Central memory CD8-positive, alpha-beta T cell (primary cell): ENCODE results near the gene SLC6A20.
A peak's percentile ranks its signal among the peaks of the same experiment; 100 is the strongest.

Experiments used
- ATAC-seq: fragments of 150-1000 bp; cut with Tn5 transposase; replicated peaks from 2 replicates; pipeline ENCODE4 v1.10.0; 2022; ENCODE audit warnings: mild to moderate bottlenecking, moderate FRiP score, moderate number of reproducible peaks; ENCODE audit not compliant: poor library complexity, severe bottlenecking; ENCODE audit errors: extremely low read depth
- DNase-seq, 2 donors: peaks; one replicate each; pipeline ENCODE4 v3.0.0; 2021; ENCODE audit warnings: low spot score in 2 of 2
- H3K27ac Mint-ChIP-seq: one replicate; pipeline ENCODE4 v1.8.0; 2022; ENCODE audit warnings: low read depth, mild to moderate bottlenecking, moderate library complexity, mixed read lengths
- H3K27me3 Mint-ChIP-seq: one replicate; pipeline ENCODE4 v1.8.0; 2022; ENCODE audit warnings: mixed read lengths
- H3K36me3 Mint-ChIP-seq: one replicate; pipeline ENCODE4 v1.8.0; 2022; ENCODE audit warnings: mild to moderate bottlenecking, moderate library complexity, mixed read lengths; ENCODE audit not compliant: insufficient read depth
- H3K4me1 Mint-ChIP-seq: one replicate; pipeline ENCODE4 v1.8.0; 2022; ENCODE audit warnings: mixed read lengths
- H3K4me3 Mint-ChIP-seq: one replicate; pipeline ENCODE4 v1.8.0; 2022; ENCODE audit warnings: mild to moderate bottlenecking, moderate library complexity, mixed read lengths
- H3K9me3 Mint-ChIP-seq: one replicate; pipeline ENCODE4 v1.8.0; 2022; ENCODE audit warnings: mixed read lengths

SLC6A20 gene

GRCh38 chr3:45741742-45742460 lies 54.4 kb downstream of the SLC6A20 start:
- DNase-seq (no peak), ATAC-seq (peak; percentile 43)
- Mint-ChIP-seq H3K27ac (peak overlapping the region; percentile 67), H3K27me3 (no peaks in the 10 kb centered on the region), H3K4me3 (no peak overlapping the region), H3K36me3 (peaks cover 58% of the 10 kb centered on the region), H3K9me3 (no peaks in the 10 kb centered on the region), H3K4me1 (peaks cover 35% of the 10 kb centered on the region)

DNA sequence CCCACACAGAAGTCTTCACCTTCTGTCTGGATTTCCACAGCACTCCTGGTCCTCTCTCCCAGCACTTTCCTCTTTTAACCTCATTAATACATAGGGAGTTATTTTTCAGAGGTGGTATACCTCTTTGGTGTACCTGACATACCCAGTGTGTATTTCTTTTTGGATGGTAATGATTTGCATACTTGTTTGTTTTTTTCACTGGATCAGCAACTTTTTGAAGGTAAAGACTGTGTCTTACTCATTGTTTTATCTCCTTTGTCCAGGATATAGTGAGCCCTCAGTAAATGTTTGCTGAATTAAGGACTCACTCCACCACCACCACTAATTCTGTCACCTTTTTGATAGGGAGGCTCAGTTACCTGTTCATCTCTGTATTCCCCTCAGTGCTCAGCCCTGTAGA lies 55.1 kb downstream of the SLC6A20 start:
- no peak overlapping the region for H3K4me3 Mint-ChIP-seq

DNA sequence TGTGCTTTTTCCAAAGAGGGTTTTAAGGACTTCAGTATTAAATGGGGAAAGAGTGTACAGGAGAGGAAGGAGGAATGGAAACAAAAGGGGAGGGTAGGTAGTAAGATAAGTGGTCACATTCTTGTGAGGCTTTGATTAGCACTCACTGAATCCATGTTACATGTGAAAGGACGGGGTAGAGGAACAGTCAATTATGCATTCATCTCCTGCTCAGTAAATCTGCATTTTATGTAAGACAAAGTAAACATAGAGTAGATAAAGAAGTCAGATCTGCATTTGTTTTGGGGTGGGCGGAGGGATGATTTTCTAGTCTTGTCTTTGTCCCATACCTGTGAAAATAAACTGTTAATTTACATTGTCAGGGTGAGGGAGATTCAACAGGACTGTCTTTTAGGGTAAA lies 56.3 kb downstream of the SLC6A20 start:
- peaks cover 69% of the 10 kb centered on the region for H3K36me3 Mint-ChIP-seq
- H3K9me3 Mint-ChIP-seq = no peaks in the 10 kb centered on the region
- H3K27ac Mint-ChIP-seq = peak overlapping the region; percentile 26
- no peaks in the 10 kb centered on the region for H3K27me3 Mint-ChIP-seq
- H3K4me1 Mint-ChIP-seq = peaks cover 38% of the 10 kb centered on the region
- no peak for ATAC-seq
- no peak for DNase-seq
- H3K4me3 Mint-ChIP-seq = no peak overlapping the region

More for the DNA sequence above, 55.1 kb downstream of the SLC6A20 start:
- Mint-ChIP-seq H3K4me1 (peaks cover 38% of the 10 kb centered on the region), H3K9me3 (no peaks in the 10 kb centered on the region), H3K36me3 (peaks cover 62% of the 10 kb centered on the region), H3K27ac (peak overlapping the region; percentile 67), H3K27me3 (no peaks in the 10 kb centered on the region)
- ATAC-seq = no peak
- no peak for DNase-seq

GRCh38 chr3:45737234-45737633 lies 59.1 kb downstream of the SLC6A20 start:
- H3K27ac Mint-ChIP-seq = peak overlapping the region; percentile 7
- ATAC-seq (no peak), DNase-seq (no peak)
- H3K27me3 Mint-ChIP-seq = no peaks in the 10 kb centered on the region
- H3K4me1 Mint-ChIP-seq = peaks cover 42% of the 10 kb centered on the region
- no peak overlapping the region for H3K4me3 Mint-ChIP-seq
- peaks cover 76% of the 10 kb centered on the region for H3K36me3 Mint-ChIP-seq
- no peaks in the 10 kb centered on the region for H3K9me3 Mint-ChIP-seq

DNA sequence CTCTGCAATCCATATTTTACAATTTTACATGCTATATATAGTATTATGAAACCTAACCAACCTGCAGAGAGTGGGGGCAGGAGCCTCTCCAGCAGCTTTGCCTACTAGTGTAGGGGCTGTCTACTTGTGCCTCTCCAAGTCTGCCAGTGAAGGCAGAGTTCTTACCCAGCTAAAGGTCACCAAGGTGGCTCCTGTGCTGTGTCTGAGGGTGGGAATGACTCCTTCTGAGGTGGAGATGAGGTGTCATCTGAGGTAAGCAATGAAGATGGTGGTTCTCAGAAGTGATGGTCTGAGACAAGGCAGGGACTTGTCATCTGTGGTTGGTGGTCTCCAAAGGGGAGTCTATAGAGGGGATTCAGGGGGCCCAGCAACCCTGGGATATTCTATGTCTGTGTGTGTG lies 59.6 kb downstream of the SLC6A20 start:
- peak overlapping the region; percentile 7 for H3K27ac Mint-ChIP-seq

GRCh38 chr3:45730409-45731154 lies 65.8 kb downstream of the SLC6A20 start:
- H3K36me3 Mint-ChIP-seq = peaks cover 66% of the 10 kb centered on the region
- H3K27ac Mint-ChIP-seq = no peak overlapping the region
- ATAC-seq = no peak
- no peak for DNase-seq
- H3K4me3 Mint-ChIP-seq = no peak overlapping the region
- no peaks in the 10 kb centered on the region for H3K9me3 Mint-ChIP-seq
- H3K27me3 Mint-ChIP-seq = no peaks in the 10 kb centered on the region
- peaks cover 42% of the 10 kb centered on the region for H3K4me1 Mint-ChIP-seq

More for the DNA sequence above, 59.6 kb downstream of the SLC6A20 start:
- peaks cover 36% of the 10 kb centered on the region for H3K4me1 Mint-ChIP-seq
- H3K9me3 Mint-ChIP-seq = no peaks in the 10 kb centered on the region
- no peak for ATAC-seq
- H3K27me3 Mint-ChIP-seq = no peaks in the 10 kb centered on the region
- H3K4me3 Mint-ChIP-seq = no peak overlapping the region
- no peak for DNase-seq
- H3K36me3 Mint-ChIP-seq = peaks cover 79% of the 10 kb centered on the region

- H3K4me3 Mint-ChIP-seq = no peak overlapping the region
- DNase-seq (no peak), ATAC-seq (no peak)
- peaks cover 50% of the 10 kb centered on the region for H3K4me1 Mint-ChIP-seq
- H3K36me3 Mint-ChIP-seq = peaks cover 63% of the 10 kb centered on the region
- H3K9me3 Mint-ChIP-seq = no peaks in the 10 kb centered on the region
- no peaks in the 10 kb centered on the region for H3K27me3 Mint-ChIP-seq
- peak overlapping the region; percentile 56 for H3K27ac Mint-ChIP-seq
Measured at GRCh38 chr3:45729614-45730013, 66.7 kb downstream of the SLC6A20 start.

DNA sequence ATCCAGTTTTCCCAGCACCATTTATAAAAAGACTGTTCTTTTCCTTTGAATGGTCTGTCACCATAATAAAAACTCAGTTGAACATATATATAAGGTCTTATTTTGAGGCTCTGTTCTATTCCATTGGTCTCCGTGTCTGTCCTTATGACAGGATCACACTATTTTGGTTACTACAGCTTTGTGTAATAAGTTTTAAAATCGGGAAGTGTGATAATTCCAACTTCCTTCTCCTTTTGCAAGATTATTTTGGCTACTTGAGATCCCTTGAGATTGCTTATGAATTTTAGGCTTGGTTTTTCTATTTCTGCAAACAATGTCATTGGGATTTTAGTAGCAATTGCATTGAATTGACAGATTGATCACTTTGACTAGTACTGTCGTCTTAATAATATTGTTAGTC lies 71.4 kb downstream of the SLC6A20 start:
- Mint-ChIP-seq H3K4me1 (peaks cover 46% of the 10 kb centered on the region), H3K27ac (no peak overlapping the region)
- no peak for DNase-seq

GRCh38 chr3:45719655-45720487 lies 76.5 kb downstream of the SLC6A20 start:
- peak overlapping the region; percentile 56 for H3K27ac Mint-ChIP-seq
- H3K9me3 Mint-ChIP-seq = no peaks in the 10 kb centered on the region
- ATAC-seq (no peak), DNase-seq (no peak)
- no peak overlapping the region for H3K4me3 Mint-ChIP-seq
- H3K27me3 Mint-ChIP-seq = no peaks in the 10 kb centered on the region
- H3K4me1 Mint-ChIP-seq = peaks cover 14% of the 10 kb centered on the region
- H3K36me3 Mint-ChIP-seq = peaks cover 48% of the 10 kb centered on the region

More for the DNA sequence above, 71.4 kb downstream of the SLC6A20 start:
- H3K27me3 Mint-ChIP-seq = no peaks in the 10 kb centered on the region
- H3K9me3 Mint-ChIP-seq = no peaks in the 10 kb centered on the region
- peaks cover 61% of the 10 kb centered on the region for H3K36me3 Mint-ChIP-seq
- ATAC-seq = no peak
- no peak overlapping the region for H3K4me3 Mint-ChIP-seq

DNA sequence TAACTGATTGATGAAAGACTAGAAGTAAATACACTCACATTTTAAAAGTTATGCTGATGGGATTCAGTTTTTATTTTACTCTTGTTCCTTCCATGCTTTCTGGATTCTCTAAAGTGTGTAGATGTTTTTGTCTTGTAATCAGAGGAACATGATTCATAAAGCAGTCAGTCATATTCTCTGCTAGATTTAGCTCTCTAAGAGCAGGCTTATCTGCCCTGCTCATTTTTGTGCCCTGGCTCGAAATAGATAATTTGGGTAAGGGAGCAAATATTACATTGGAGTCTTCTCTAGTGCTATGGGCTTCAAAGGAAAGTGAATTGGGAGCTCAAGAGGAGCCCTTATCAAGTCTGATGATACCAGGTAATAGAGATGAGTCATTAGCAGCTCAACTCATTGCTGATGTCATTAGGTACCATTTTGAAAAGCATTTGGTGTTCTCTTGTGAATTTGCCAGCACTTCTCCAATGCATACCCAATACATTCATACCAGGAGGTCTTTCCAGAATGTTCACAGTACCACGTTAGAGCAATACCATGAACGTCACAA lies 79.5 kb downstream of the SLC6A20 start:
- ATAC-seq (no peak), DNase-seq (no peak)
- Mint-ChIP-seq H3K27ac (peak overlapping the region; percentile 3), H3K9me3 (no peaks in the 10 kb centered on the region), H3K27me3 (no peaks in the 10 kb centered on the region), H3K4me1 (peaks cover 19% of the 10 kb centered on the region), H3K4me3 (no peak overlapping the region), H3K36me3 (peaks cover 41% of the 10 kb centered on the region)

DNA sequence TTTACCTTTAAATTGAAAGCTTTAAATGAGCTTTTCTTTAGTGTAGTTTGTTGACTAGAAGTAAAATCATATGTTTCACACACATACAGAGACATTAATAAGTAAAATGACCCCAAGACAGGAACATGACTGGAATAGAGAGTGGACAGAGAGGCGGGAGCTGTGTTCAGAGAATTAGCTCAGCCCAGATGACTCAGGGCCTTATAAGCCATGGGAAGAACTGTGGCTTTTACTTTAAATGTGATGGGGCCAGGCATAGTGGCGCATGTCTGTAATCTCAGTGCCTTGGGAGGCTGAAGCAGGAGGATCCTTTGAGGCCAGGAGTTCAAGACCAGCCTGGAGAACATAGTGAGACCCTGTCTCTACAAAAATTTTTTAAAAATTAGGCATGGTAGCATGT lies 80.4 kb downstream of the SLC6A20 start:
- H3K9me3 Mint-ChIP-seq = no peaks in the 10 kb centered on the region
- H3K4me1 Mint-ChIP-seq = peaks cover 23% of the 10 kb centered on the region
- peaks cover 45% of the 10 kb centered on the region for H3K36me3 Mint-ChIP-seq
- ATAC-seq (no peak), DNase-seq (no peak)
- no peaks in the 10 kb centered on the region for H3K27me3 Mint-ChIP-seq
- peak overlapping the region; percentile 3 for H3K27ac Mint-ChIP-seq
- H3K4me3 Mint-ChIP-seq = no peak overlapping the region

GRCh38 chr3:45712434-45713110 lies 83.8 kb downstream of the SLC6A20 start:
- H3K36me3 Mint-ChIP-seq = peaks cover 53% of the 10 kb centered on the region
- H3K27me3 Mint-ChIP-seq = no peaks in the 10 kb centered on the region
- H3K4me3 Mint-ChIP-seq = no peak overlapping the region
- DNase-seq = no peak
- no peaks in the 10 kb centered on the region for H3K9me3 Mint-ChIP-seq
- no peak overlapping the region for H3K27ac Mint-ChIP-seq
- H3K4me1 Mint-ChIP-seq = peaks cover 20% of the 10 kb centered on the region
- no peak for ATAC-seq
